ENCODE measurements around the gene GPR61. TPM values are rescaled to one million over a fixed set of nuclear protein-coding genes. Genes with fewer than 3 reads are reported as not detected.
A peak's percentile ranks its signal among the peaks of the same experiment; 100 is the strongest.

GPR61 gene
- total and polyA plus RNA-seq, 4 donors = not detected

DNA sequence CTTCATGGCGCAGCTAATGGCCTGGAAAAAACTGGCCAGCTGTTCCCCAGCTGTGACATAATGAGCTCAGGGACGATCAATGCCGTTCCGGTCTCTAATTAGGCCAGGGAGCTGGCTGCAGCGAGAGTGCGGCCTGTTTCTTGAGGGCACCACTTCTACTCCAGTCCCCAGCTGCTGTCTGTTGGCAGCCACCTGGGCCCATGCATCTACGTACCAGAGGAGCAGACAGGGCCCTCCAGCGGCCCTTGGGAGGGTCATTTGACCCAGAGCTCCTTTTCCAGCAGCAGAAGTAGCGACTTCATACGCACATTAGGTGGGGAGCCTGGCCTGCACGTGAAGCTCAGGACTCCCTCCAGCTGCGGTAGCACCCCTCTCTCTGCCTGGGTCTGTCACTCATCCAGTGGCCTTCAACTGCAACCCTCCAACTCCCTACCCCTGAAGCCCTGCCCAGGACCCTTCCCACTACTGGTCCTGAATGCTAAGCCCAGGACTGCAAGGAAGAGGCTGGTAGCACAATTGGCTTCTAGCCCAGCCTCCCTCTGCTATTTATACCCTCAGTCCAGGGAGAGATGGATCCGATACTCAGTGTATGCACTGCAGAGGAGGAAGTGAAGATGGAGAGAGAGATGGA, 9.1 kb upstream of the GPR61 start:
- whole genome bisulfite sequencing, 2 donors = 80 to 81% methylated on average over 13 of the region's 13 CpGs
- no peak overlapping the region for H3K27ac ChIP-seq (ENCODE audit: low read depth in 1 of 2, low read length in 2 of 2)
- intact Hi-C loops (cut with DNase I) = loop anchor here (5.0 to 10.0 kb wide), 3 partner anchors 106 to 268 kb away; partner anchors contain the start of gene PSMA5 (in 1 of the 2)
- no peaks in the 10 kb centered on the region for H3K27me3 ChIP-seq (ENCODE audit: control insufficient read depth in 1 of 2, insufficient read depth in 2 of 2, low read length in 1 of 2)
- no peak for ATAC-seq (ENCODE audit: low FRiP score)
- DNase-seq = no peak
- no peak overlapping the region for H3K4me3 ChIP-seq (ENCODE audit: low read length in 2 of 2)
- H3K4me1 ChIP-seq (ENCODE audit: control insufficient read depth in 1 of 2, insufficient read depth in 2 of 2, low read length in 2 of 2) = no peaks in the 10 kb centered on the region
- H3K36me3 ChIP-seq (ENCODE audit: control insufficient read depth in 1 of 2, insufficient read depth in 2 of 2, low read length in 1 of 2) = no peaks in the 10 kb centered on the region
- no peaks in the 10 kb centered on the region for H3K9me3 ChIP-seq (ENCODE audit: control insufficient read depth, low read length)

DNA sequence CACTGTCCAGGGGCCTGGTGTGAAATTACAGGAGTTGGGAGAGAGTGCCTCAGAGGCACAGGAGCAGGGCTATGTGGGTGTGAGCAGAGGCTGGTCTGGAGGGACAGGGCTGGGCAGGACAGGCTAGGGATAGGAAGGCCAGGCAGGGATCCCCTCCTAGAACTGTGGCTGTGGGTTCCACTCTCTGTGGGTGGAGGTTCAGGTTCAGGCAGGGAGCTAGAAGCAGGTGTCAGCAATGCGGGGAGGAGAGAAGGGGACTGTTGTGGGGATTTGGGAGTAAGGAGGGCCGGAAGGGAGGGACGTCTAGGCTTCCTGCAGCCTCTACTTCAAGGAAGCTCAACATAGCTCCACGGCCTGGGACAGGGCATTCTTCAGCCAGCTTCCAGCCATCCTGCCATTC, 8.3 kb upstream of the GPR61 start:
- Histone ChIP-seq H3K36me3 (ENCODE audit: control insufficient read depth in 1 of 2, insufficient read depth in 2 of 2, low read length in 1 of 2) (no peaks in the 10 kb centered on the region), H3K27me3 (ENCODE audit: control insufficient read depth in 1 of 2, insufficient read depth in 2 of 2, low read length in 1 of 2) (no peaks in the 10 kb centered on the region), H3K9me3 (ENCODE audit: control insufficient read depth, low read length) (no peaks in the 10 kb centered on the region), H3K4me3 (ENCODE audit: low read length in 2 of 2) (no peak overlapping the region), H3K4me1 (ENCODE audit: control insufficient read depth in 1 of 2, insufficient read depth in 2 of 2, low read length in 2 of 2) (no peaks in the 10 kb centered on the region), H3K27ac (ENCODE audit: low read depth in 1 of 2, low read length in 2 of 2) (no peak overlapping the region)
- intact Hi-C loops (cut with DNase I) = loop anchor here (5.0 to 10.0 kb wide), 3 partner anchors 107 to 269 kb away; partner anchors contain the start of gene PSMA5 (in 1 of the 2)
- DNase-seq (no peak), ATAC-seq (ENCODE audit: low FRiP score) (no peak)
- 93 to 95% methylated on average over 4 of the region's 4 CpGs for WGBS, 2 donors

DNA sequence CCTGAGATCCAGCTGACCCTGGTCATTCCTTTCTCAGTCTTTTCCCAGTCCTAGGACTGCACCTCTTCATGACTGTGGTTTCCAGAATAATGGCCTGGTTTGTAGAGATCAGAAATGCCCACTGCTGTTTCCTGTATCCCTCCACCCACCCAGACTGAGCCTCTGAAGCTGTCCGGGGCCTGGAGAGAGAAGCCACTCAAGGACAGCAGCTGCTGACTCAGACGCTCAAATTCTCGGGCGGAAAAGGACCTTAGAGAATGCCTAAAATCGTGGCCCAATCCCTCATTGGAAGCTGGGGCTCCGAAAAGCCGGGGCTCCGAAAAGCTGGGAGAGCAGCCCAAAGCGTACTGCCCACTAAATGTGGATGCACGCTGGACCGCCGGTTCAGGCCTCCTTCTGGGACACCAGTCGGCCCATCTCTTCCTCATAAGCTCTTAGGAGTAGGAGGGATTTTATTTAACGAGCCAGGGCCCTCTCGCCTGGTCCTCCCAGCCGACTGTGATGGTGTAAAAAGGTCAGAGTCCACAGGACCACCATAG, 7.8 kb upstream of the GPR61 start:
- intact Hi-C loops (cut with DNase I) = loop anchor here (2.0 to 10.0 kb wide), 5 partner anchors 33 to 270 kb away; partner anchors contain the start of gene PSMA5 (in 1 of the 2)
- H3K27ac ChIP-seq (ENCODE audit: low read depth in 1 of 2, low read length in 2 of 2) = no peak overlapping the region
- no peak overlapping the region for H3K4me3 ChIP-seq (ENCODE audit: low read length in 2 of 2)

DNA sequence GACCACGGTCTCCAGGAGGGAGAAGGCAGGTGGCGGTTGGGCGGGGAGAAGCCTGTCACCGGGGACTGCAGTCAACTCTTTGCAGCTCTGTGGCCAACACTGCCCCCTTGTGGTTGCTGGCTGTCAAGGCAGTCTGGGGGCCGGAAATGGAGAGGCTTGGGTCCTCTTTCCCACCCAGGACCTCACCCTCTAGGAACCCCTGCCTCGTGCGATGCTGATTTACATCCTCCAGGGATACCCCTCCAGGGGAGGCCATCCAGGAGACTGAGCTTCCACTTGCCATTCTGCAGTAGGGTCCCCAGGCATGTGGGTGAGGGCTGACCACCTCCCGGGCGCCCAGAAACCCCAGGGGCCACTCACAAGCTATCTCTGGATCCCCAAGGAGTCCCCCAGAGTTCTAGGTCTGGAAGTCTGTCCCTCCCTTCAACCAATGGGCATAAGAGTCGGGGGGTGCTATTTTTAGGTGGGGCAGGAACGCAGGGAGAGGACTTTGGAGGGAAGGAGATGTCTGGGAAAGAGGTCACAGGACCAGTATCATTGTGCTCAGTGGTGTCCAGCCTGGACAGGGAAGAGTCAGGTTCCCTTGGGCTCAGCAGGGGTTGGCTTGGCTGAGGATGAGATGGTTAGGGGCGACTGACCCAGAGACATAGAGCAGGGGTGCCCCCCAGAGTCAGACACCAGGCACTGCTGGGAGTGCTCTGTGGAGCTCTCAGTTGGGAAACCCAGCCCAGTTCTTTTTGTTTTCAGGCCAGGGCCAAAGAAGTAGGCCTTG, 7.1 kb upstream of the GPR61 start:
- intact Hi-C loops (cut with DNase I) = loop anchor here (2.0 to 10.0 kb wide), 5 partner anchors 34 to 270 kb away; partner anchors contain the start of gene PSMA5 (in 1 of the 2)
- H3K27me3 ChIP-seq (ENCODE audit: control insufficient read depth in 1 of 2, insufficient read depth in 2 of 2, low read length in 1 of 2) = no peaks in the 10 kb centered on the region
- DNase-seq (peak; percentile 91 to 95), ATAC-seq (ENCODE audit: low FRiP score) (peak; percentile 92)
- no peak overlapping the region for H3K4me3 ChIP-seq (ENCODE audit: low read length in 2 of 2)
- WGBS, 2 donors = 10 to 12% methylated on average over 11 to 12 of the region's 12 CpGs
- H3K27ac ChIP-seq (ENCODE audit: low read depth in 1 of 2, low read length in 2 of 2) = peak overlapping the region in 1 of 2 donors; percentile 25
- no peaks in the 10 kb centered on the region for H3K36me3 ChIP-seq (ENCODE audit: control insufficient read depth in 1 of 2, insufficient read depth in 2 of 2, low read length in 1 of 2)
- H3K9me3 ChIP-seq (ENCODE audit: control insufficient read depth, low read length) = no peaks in the 10 kb centered on the region
- no peaks in the 10 kb centered on the region for H3K4me1 ChIP-seq (ENCODE audit: control insufficient read depth in 1 of 2, insufficient read depth in 2 of 2, low read length in 2 of 2)

More for the DNA sequence above, 7.8 kb upstream of the GPR61 start:
- Histone ChIP-seq H3K27me3 (ENCODE audit: control insufficient read depth in 1 of 2, insufficient read depth in 2 of 2, low read length in 1 of 2) (no peaks in the 10 kb centered on the region), H3K36me3 (ENCODE audit: control insufficient read depth in 1 of 2, insufficient read depth in 2 of 2, low read length in 1 of 2) (no peaks in the 10 kb centered on the region), H3K4me1 (ENCODE audit: control insufficient read depth in 1 of 2, insufficient read depth in 2 of 2, low read length in 2 of 2) (no peaks in the 10 kb centered on the region), H3K9me3 (ENCODE audit: control insufficient read depth, low read length) (no peaks in the 10 kb centered on the region)
- no peak for DNase-seq
- peak; percentile 15 for ATAC-seq (ENCODE audit: low FRiP score)
- 38 to 46% methylated on average over 16 of the region's 16 CpGs for WGBS, 2 donors

DNA sequence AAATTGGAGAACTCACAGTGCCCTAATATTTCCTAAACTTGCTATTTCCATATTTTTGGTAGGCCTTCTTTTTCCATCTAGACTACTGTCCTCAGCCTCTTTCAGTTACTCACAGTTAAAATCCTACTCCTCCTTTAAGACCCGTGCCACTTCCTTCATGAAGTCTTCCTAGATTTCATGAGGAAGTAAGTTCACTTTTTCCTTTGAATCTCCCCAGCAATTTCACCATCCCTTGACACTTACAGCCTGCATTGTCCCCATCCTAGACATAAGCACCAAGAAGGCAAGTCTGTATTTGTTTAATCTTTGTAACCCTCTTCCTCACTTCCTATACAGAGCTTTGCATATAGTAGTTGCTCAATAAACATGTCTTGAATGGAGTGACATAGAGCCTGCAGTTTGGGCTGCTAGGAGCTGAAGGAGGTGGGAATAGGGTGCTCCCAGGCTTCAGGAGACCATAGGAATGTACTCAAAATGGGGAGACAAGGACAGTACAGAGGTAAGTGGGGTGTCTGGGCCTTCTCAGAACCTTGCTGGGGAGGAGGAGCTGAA, 5.3 kb upstream of the GPR61 start:
- no peaks in the 10 kb centered on the region for H3K4me1 ChIP-seq (ENCODE audit: control insufficient read depth in 1 of 2, insufficient read depth in 2 of 2, low read length in 2 of 2)
- no peak overlapping the region for H3K4me3 ChIP-seq (ENCODE audit: low read length in 2 of 2)
- no peaks in the 10 kb centered on the region for H3K36me3 ChIP-seq (ENCODE audit: control insufficient read depth in 1 of 2, insufficient read depth in 2 of 2, low read length in 1 of 2)
- no peak for ATAC-seq (ENCODE audit: low FRiP score)
- intact Hi-C loops (cut with DNase I) = loop anchor here (5.0 to 10.0 kb wide), 3 partner anchors 110 to 272 kb away; partner anchors contain the start of gene PSMA5 (in 1 of the 2)
- DNase-seq = no peak
- H3K27me3 ChIP-seq (ENCODE audit: control insufficient read depth in 1 of 2, insufficient read depth in 2 of 2, low read length in 1 of 2) = no peaks in the 10 kb centered on the region
- 87 to 94% methylated on average over 1 of the region's 1 CpG for WGBS, 2 donors
- H3K9me3 ChIP-seq (ENCODE audit: control insufficient read depth, low read length) = no peaks in the 10 kb centered on the region
- no peak overlapping the region for H3K27ac ChIP-seq (ENCODE audit: low read depth in 1 of 2, low read length in 2 of 2)

DNA sequence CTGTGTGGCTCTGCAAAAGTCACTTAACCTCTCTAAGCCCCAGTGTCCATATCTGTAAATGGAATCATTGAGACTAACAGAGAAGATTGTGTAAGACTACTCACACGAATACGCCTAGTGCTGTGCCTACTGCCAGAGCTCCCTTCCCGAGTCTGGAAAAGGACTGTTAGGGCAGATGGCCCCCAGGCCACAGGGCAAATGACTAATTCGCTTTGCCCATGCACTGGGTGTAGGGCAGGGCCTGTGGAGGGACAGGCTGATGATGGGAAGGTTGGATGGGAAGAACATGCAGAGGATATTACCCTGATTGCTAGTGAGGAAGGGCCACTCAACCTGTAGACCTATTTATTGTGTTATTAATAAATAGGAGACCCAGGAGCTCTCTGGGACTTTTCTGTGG, 4.2 kb upstream of the GPR61 start:
- ATAC-seq (ENCODE audit: low FRiP score) = no peak

DNA sequence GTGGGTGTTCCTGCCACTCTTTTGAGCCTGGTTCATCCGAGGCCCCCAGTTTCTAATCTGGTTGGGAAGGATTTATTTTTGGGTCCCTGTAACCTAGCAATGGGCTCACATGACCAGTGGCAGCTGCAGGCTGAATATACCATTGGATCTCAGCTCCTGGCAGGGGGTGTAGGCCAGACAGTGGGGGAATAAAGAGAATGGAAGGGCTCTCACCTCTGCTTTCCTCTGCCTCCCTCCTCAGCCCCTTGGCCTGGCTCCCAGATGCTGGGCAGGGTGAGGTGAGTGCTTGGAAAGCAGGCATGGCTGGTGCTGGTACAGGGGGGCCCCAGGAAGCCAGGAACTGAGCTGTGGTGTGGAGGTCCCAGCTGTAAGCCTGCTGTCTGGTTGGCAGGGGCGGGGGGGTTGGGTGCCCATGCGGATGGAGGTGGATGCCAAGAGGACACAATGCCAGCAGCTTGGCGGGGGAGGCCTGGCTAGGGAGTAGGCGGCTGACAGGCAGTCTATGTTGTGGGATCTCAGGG, 3.6 kb upstream of the GPR61 start:
- Histone ChIP-seq H3K4me3 (ENCODE audit: low read length in 2 of 2) (no peak overlapping the region), H3K9me3 (ENCODE audit: control insufficient read depth, low read length) (no peaks in the 10 kb centered on the region), H3K4me1 (ENCODE audit: control insufficient read depth in 1 of 2, insufficient read depth in 2 of 2, low read length in 2 of 2) (no peaks in the 10 kb centered on the region), H3K27ac (ENCODE audit: low read depth in 1 of 2, low read length in 2 of 2) (peak overlapping the region in 1 of 2 donors; percentile 19), H3K36me3 (ENCODE audit: control insufficient read depth in 1 of 2, insufficient read depth in 2 of 2, low read length in 1 of 2) (no peaks in the 10 kb centered on the region), H3K27me3 (ENCODE audit: control insufficient read depth in 1 of 2, insufficient read depth in 2 of 2, low read length in 1 of 2) (no peaks in the 10 kb centered on the region)
- no peak for DNase-seq
- WGBS, 2 donors = 2 to 13% methylated on average over 5 of the region's 5 CpGs
- ATAC-seq (ENCODE audit: low FRiP score) = no peak
- intact Hi-C loops (cut with DNase I) = loop anchor here (5.0 to 10.0 kb wide), 3 partner anchors 109 to 261 kb away; partner anchors contain the start of gene PSMA5 (in 2 of the 2)

More for the DNA sequence above, 4.2 kb upstream of the GPR61 start:
- H3K4me3 ChIP-seq (ENCODE audit: low read length in 2 of 2) = no peak overlapping the region
- H3K4me1 ChIP-seq (ENCODE audit: control insufficient read depth in 1 of 2, insufficient read depth in 2 of 2, low read length in 2 of 2) = no peaks in the 10 kb centered on the region
- intact Hi-C loops (cut with DNase I) = loop anchor here (5.0 to 10.0 kb wide), 3 partner anchors 108 to 261 kb away; partner anchors contain the start of gene PSMA5 (in 2 of the 2)
- H3K36me3 ChIP-seq (ENCODE audit: control insufficient read depth in 1 of 2, insufficient read depth in 2 of 2, low read length in 1 of 2) = no peaks in the 10 kb centered on the region
- H3K27me3 ChIP-seq (ENCODE audit: control insufficient read depth in 1 of 2, insufficient read depth in 2 of 2, low read length in 1 of 2) = no peaks in the 10 kb centered on the region
- peak overlapping the region in 1 of 2 donors; percentile 4 for H3K27ac ChIP-seq (ENCODE audit: low read depth in 1 of 2, low read length in 2 of 2)
- H3K9me3 ChIP-seq (ENCODE audit: control insufficient read depth, low read length) = no peaks in the 10 kb centered on the region
- WGBS, 2 donors = 39 to 45% methylated on average over 4 of the region's 4 CpGs
- DNase-seq = no peak
